ENCODE measurements around the gene CSMD2. TPM values are rescaled to one million over a fixed set of nuclear protein-coding genes. Genes with fewer than 3 reads are reported as not detected.
A peak's percentile ranks its signal among the peaks of the same experiment; 100 is the strongest.
"Not testable (repeated sequence)": the region's sequence is repeated elsewhere in the genome, so short reads cannot be mapped to it uniquely, and the experiment has no call there.

CSMD2 gene
- polyA plus RNA-seq, 1 experiment = 2.3 TPM

GRCh38 chr1:34018285-34018684, 146.7 kb downstream of the CSMD2 start:
- CTCF ChIA-PET = no interaction called here
- POLR2A ChIA-PET = no interaction called here

DNA sequence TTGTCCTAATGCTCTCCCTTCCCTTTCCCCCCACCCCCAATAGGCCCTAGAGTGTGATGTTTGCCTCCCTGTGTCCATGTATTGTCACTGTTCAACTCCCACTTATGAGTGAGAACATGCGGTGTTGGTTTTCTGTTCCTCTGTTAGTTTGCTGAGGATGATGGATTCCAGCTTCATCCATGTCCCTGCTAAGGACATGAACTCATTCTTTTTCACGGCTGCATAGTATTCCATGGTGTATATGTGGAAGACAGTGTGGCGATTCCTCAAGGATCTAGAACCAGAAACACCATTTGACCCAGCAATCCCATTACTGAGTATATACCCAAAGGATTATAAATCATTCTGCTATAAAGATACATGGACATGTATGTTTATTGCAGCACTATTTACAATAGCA, 148.7 kb downstream of the CSMD2 start:
- H3K27ac ChIP-seq (ENCODE audit: low read depth, low read length); H3K4me3 ChIP-seq (ENCODE audit: low read depth, low read length); H3K9me3 ChIP-seq (ENCODE audit: control insufficient read depth, insufficient read depth, low read length); POLR2A ChIA-PET; H3K27me3 ChIP-seq (ENCODE audit: control insufficient read depth, insufficient read depth, low read length); DNase-seq (ENCODE audit: low read depth, low spot score); CTCF ChIA-PET: not testable (repeated sequence)

More at GRCh38 chr1:34018285-34018684, 146.7 kb downstream of the CSMD2 start:
- Histone ChIP-seq H3K4me3 (ENCODE audit: low read depth, low read length) (no peak overlapping the region), H3K27me3 (ENCODE audit: control insufficient read depth, insufficient read depth, low read length) (no peaks in the 10 kb centered on the region), H3K9me3 (ENCODE audit: control insufficient read depth, insufficient read depth, low read length) (no peaks in the 10 kb centered on the region), H3K27ac (ENCODE audit: low read depth, low read length) (no peak overlapping the region)
- no peak for DNase-seq (ENCODE audit: low read depth, low spot score)
- TF ChIP-seq CTCF (IDR thresholded peaks at IDR 0.05; ENCODE audit: low read depth, low read length) = no peak

DNA sequence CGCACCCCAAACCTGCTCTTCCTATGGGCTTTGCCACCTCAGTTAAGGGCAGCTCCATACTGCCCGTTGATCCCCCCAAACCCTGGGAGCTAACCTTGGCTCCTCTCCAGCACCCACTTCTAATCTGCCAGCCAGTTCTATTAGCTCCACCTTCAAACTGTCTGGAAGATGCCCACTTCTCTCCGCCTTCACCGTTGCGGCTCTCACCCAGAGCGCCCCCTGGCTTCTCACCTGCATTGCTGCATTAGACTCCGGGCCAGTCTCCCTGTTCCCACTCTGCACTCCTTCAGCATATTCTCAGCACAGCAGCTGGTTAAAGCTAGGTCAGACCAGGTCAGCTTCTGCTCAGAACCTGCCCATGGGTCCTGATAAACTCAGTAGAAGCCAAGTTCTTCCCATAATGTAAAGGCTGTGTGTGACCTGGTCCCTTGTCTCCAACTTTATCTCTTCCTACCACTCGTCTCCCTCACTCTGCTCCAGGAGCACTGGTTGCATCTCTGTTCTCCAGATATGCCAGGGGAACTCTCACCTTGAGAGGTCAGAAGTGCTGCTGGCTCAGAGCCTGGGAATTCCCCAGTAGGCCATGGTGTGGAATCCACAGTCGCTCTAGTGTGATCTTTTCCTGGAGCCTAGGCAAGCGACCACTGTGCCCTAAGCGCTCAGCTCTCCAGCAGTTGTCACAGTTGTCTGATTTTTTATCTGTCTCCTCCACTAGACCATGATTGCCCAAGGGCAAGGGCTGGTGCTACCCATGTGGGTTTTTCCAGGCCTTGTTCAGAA, 150.9 kb downstream of the CSMD2 start:
- TF ChIP-seq CTCF (IDR thresholded peaks at IDR 0.05; ENCODE audit: low read depth, low read length) = peak; percentile 57
- DNase-seq (ENCODE audit: low read depth, low spot score) = no peak
- POLR2A ChIA-PET = interaction anchor here (0.6 kb wide), 1 partner anchor 148 kb away, joined by 4 read pairs; no protein-coding TSS in a partner anchor
- no peak overlapping the region for H3K4me3 ChIP-seq (ENCODE audit: low read depth, low read length)
- CTCF ChIA-PET = interaction anchor here (0.5 to 1.7 kb wide), 18 partner anchors 9 to 584 kb away, joined by 3 to 7 read pairs (median 3); no protein-coding TSS in a partner anchor
- H3K9me3 ChIP-seq (ENCODE audit: control insufficient read depth, insufficient read depth, low read length) = no peaks in the 10 kb centered on the region
- no peak overlapping the region for H3K27ac ChIP-seq (ENCODE audit: low read depth, low read length)
- no peaks in the 10 kb centered on the region for H3K27me3 ChIP-seq (ENCODE audit: control insufficient read depth, insufficient read depth, low read length)

DNA sequence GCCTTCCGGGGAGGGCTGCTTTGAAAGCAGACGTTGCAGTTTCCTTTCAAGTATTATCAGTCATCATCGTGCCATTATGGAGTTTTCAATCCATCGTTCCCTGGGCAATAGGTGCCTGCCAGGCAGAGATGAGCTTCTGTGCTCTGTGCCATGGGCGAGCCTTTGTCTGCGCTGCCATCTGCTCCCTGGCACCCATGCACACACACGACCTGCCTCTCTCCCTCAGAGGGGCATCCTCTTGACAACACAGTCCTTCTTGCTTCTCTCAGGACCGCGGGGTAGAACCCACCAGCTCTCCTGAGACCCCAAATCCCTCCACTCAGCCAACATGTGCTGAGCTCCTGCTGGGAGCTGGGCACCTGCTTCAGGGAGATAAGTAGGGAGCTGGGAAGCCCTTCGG, 151.9 kb downstream of the CSMD2 start:
- POLR2A ChIA-PET = no interaction called here
- H3K27ac ChIP-seq (ENCODE audit: low read depth, low read length) = no peak overlapping the region
- no peaks in the 10 kb centered on the region for H3K9me3 ChIP-seq (ENCODE audit: control insufficient read depth, insufficient read depth, low read length)
- DNase-seq (ENCODE audit: low read depth, low spot score) = no peak
- H3K4me3 ChIP-seq (ENCODE audit: low read depth, low read length) = no peak overlapping the region
- no peak for TF ChIP-seq CTCF (IDR thresholded peaks at IDR 0.05; ENCODE audit: low read depth, low read length)
- CTCF ChIA-PET = interaction anchor here (0.7 to 1.7 kb wide), 8 partner anchors 9 to 585 kb away, joined by 3 to 7 read pairs (median 6); no protein-coding TSS in a partner anchor
- H3K27me3 ChIP-seq (ENCODE audit: control insufficient read depth, insufficient read depth, low read length) = no peaks in the 10 kb centered on the region

GRCh38 chr1:34009340-34009985, 155.6 kb downstream of the CSMD2 start:
- no peak for DNase-seq (ENCODE audit: low read depth, low spot score)

More at GRCh38 chr1:34009340-34009985, 155.6 kb downstream of the CSMD2 start:
- no peak overlapping the region for H3K27ac ChIP-seq (ENCODE audit: low read depth, low read length)
- no peak overlapping the region for H3K4me3 ChIP-seq (ENCODE audit: low read depth, low read length)
- no peak for TF ChIP-seq CTCF (IDR thresholded peaks at IDR 0.05; ENCODE audit: low read depth, low read length)
- no peaks in the 10 kb centered on the region for H3K9me3 ChIP-seq (ENCODE audit: control insufficient read depth, insufficient read depth, low read length)
- CTCF ChIA-PET = no interaction called here
- POLR2A ChIA-PET = no interaction called here
- no peaks in the 10 kb centered on the region for H3K27me3 ChIP-seq (ENCODE audit: control insufficient read depth, insufficient read depth, low read length)
